HuH-7 (cell line): ENCODE results near the gene HOOK1.
"Not testable (repeated sequence)": the region's sequence is repeated elsewhere in the genome, so short reads cannot be mapped to it uniquely, and the experiment has no call there.

Source experiments
- DNase-seq: peaks from one replicate; pipeline ENCODE4 v3.0.0; 2011; ENCODE audit warnings: low spot score

Gene HOOK1

DNA sequence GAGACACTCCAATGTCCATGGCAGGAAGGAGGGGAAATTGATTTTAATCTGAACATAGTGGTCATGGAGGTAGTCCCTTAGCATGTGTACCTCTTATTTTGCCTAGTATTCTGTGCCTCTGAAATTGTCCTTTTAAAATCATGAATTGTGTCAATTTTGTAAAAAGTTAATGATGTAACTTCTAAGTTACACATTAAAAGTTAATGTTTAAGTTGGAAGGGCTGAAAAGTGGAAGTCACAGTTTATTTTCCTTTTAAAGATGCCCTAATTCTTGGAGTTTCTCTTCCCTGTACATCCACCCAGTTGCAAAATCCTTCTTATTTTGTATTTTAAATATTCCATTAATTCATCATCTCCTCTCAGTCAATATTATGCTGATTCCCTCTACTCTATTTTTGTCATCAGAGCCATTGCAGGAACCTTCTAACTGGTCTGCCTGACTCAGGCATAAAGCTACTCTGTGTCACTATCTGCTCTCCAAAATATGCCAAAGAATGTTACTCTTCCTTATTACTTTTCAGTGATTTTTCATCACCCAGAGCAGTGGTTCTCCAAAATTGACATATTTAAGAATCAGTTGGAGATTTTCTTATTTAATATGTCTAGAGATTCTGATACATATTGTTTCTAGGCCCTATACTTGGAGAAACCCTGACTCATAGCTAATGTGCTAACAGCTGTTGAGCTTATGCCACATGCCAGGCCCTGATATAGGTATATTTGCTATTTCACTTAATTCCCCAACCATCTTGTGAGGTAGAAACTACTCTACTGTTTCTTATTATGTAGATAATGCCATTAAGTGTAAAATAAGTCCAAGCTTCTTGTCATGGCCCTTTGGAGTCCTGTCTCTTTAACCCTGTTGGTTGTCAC, 5.1 kb downstream of the HOOK1 start:
- DNase-seq, result no peak

DNA sequence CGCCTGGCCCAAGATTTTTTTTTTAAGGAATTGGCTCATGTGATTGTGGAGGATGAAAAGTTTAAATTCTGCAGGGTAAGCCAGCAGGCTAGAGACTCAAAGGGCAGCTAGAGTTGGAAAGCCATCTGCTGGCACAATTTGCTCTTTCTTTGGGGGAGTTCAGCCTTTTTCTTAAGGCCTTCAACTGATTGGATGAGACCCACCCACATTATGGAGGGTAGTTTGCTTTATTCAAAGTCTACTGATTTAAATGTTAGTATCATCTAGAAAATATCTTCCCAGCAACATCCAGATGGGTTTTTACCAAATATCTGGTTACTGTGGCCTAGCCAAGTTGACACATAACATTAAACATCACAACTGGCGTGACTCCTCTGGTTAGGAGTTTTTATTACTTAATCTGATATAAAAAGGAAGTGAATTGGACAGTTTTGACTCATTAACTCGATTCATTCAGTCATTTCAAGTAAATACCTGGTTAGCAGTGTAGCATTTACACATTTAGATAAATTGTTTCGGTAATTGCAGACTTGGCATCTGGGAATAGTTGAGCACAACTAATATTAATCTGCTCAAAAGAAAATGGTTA, 12.4 kb downstream of the HOOK1 start:
- no peak for DNase-seq

DNA sequence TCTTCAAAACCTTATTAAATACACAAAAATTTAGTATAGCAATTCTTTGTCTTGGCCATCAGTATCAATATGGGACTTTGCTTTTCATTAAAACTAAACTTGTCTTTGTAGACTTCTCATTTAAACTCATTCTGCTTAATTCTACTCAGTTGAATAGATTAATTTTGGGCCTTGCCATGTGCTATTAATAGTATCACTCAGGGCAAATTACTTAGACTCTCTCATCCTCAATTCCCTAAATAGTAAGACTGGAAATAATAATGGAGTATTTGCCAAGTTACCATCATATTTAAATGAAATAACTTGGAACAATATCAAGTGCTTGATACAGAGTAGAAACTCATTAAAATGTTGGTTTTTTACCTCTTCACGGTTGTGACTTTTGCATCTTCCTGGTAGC, 13.4 kb downstream of the HOOK1 start:
- DNase-seq, result no peak

DNA sequence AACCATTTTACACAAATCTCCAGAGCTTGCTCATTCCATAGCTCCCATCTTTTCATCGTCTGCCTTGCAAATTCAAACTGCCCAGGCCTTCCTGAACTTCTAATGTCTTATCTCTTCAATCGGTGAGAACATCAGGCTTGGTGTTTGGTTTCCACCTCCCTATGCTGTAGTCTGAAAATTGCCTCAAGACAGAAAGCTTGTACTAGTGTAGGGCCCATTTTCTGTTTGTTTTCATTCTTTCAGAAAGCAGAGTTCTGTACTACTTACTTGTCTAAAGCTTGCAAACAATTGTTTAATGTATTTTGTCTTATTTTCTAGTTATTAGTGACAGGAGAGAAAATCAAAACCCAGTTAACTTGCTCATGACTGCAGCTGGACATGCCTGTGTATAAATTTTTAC, 16.8 kb downstream of the HOOK1 start:
- DNase-seq, result no peak

DNA sequence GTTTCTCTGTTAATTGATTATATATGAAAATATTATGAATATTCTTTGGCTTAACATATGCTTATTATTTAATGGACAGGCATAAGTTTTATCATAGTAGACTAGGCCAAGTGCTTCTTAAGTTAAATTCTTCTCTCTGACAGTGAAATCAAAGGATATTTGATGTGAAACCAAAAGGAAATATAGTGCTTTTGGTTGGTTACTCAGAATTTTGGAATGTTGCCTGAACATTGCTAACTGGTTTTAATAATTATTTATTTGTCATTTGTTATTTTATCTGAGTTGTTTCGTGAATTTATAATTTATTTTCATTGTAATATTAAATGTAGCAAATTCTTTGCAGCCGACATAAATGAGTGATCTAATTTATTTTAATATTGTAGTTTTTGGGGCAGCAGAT, 18.3 kb downstream of the HOOK1 start:
- no peak for DNase-seq

DNA sequence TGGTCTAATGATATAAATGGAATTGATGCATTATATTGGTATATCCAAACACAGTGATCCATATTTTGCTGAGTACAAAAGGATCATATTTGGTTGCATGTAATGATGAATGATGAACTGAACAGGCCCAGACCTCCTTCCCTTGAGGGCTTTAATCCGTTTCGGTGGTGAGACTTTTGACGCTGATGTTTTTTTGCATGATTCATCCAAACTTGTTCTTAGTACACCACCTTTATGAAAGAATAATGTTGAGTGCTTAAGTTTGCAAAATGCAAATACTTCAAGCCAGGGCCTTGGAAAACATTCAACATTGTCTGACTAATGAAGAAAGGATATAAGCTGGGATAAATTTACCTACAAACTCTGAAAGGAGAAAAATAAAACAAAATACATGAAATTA, 19.2 kb downstream of the HOOK1 start:
- no peak for DNase-seq

DNA sequence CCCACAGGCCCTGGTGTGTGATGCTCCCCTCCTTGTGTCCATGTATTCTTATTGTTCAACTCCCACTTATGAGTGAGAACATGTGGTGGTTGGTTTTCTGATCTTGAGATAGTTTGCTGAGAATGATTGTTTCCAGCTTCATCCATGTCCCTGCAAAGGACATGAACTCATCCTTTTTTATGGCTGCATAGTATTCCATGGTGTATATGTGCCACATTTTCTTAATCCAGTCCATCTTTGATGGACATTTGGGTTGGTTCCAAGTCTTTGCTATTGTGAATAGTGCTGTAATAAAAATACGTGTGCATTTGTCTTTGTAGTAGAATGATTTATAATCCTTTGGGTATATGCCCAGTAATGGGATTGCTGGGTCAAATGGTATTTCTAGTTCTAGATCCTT, 23.1 kb downstream of the HOOK1 start:
- not testable (repeated sequence) for DNase-seq

DNA sequence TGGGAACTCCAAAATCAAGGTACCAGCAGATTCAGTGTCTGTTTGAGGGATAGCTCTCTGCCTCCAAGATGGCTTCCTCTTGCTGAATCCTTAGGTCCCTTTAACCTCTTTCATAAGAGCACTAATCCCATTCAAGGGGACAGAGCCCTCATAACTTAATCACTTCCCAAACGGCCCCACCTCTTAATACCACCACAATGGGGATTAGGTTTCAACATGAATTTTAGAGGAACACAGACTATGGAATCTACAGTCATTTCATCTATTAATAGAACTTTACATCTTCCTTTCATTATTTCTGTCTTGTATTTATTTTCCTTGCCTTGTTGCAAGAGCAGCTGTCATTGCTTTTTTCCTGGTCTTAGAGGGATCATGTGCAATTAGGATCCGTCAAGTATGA, 30.3 kb downstream of the HOOK1 start:
- no peak for DNase-seq

DNA sequence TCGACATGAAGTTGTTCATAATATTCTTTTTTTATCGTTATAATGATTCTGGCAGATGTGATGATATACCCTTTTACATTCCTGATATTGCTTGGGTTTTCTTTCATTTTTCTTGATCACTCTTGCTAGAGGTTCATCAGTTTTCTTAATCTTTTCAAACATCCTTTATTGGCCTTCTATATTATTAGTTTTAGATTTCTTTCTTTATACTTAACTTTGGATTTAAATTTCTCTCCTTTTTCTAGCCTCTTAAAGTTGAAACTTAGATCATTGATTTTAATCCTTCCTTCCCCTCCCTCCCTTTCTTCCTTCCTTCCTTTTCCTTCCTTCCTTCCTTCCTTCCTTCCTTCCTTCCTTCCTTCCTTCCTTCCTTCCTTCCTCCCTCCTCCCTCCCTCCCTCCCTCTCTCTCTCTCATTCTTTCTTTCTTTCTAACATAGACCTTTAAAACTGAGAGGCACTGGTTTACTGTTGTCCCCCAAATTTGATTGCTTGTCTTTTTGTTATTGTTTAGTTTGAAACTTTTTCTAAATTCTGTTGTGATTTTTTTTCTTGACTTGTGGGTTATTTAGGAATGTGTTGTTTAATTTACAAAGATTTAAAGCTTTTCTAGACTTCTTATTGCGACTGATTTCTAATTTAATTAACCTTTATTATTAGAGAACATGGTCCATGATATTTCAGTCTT, 31.6 kb downstream of the HOOK1 start:
- DNase-seq, result no peak

DNA sequence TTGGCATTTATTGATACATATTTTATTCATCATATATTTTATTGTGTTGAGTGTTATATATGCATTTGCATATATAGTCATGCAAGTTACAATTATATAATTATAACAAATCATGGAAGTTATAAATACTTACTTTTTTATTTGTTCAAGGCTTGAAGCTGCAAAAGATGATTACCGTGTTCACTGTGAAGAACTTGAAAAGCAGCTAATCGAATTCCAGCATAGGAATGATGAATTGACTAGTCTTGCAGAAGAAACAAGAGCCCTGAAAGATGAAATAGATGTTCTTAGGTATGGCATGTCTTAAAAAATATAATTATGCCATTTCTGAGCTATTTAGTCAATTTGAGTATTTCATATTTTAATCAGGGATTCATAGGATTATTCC, 32.1 kb downstream of the HOOK1 start:
- no peak for DNase-seq

DNA sequence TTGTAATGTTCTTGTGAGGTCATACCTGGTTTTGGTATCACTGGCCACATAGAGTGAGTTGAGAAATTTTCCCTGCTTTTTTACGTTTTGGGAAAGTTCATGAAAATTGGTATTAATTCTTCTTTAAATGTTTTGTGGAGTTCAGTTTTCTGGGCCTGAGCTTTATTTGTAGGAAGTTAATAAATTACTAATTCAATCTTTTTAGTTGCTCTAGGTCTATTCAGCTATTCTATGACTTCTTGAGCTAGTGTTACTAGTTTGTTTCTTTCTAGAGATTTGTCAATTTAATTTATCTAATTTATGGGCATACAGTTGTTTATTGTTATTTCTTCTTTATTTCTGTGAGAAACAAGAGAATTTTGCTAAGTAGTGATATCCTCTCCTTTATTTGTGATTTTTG, 37.4 kb downstream of the HOOK1 start:
- no peak for DNase-seq

DNA sequence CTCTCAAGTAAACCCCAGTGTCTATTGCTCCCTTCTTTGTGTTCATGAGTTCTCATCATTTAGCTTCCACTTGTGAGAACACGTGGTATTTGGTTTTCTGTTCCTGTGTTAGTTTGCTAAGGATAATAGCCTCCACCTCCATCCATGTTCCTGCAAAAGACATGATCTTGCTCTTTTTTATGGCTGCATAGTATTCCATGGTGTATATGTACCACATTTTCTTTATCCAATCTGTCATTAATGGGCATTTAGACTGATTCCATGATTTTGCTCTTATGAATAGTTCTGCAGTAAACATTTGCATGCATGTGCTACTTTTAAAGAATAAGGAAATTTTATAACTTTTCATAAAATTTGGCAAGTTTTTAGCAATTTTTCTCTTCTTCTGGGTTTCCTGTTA, 40.5 kb downstream of the HOOK1 start:
- DNase-seq, result not testable (repeated sequence)

DNA sequence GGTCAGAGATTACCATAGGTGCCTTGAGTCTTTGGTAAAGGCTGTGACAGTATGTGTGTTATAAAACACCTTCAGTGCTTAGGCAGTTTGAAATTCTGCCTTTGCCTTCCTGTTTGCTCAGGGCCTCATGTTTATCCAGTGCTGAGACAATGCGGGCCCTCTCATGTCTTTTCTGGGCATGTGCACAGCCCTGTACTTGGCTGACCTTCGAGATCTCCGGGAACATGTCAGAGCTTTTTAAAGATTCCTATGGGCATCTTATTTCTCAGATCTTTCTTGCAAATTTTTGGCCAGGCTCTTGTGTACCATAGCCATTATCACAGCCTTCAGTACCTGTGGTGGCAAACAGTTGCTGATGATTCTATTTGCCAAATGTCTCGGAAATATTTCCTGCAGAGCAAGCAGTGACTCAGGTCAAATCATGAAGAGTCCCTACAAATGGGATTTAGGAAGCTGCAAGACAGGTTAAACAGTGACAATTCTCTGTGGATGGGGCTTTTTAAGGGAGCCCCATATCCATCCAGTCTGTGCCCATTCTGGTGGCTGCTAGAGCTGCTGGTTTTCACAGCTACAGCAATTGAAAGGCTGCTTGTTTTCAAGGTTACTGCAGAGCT, 42.1 kb downstream of the HOOK1 start:
- no peak for DNase-seq

DNA sequence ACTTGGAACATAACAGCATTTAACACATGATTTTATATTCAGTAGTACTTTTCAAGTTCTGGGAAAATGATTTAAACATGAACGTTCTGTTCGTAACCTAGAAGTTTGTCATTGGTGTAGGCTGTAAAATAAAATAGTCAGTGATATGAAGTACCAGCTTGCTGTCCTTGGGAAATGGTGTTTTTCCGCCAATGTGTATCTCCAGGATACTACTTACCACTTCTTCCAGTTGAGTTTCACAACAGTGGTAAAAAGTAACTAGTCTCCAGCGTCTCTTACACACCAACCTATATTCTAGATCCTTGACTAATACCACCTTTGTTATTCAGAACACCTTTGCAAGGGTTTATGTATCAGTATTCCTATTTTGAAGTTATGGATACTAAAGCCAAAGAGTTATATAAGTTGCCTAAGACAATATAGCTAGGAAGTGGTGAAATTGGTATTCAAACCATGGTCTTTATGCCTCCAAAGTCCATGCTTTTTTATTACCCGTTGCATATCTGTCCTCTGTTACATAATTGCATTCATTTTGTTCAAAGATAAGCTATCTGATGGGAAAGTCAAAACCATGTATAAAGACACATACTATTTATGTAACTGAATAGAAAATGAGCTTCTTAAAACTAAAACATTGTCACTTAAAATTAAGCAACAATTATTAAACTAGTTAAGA, 43.1 kb downstream of the HOOK1 start:
- no peak for DNase-seq

DNA sequence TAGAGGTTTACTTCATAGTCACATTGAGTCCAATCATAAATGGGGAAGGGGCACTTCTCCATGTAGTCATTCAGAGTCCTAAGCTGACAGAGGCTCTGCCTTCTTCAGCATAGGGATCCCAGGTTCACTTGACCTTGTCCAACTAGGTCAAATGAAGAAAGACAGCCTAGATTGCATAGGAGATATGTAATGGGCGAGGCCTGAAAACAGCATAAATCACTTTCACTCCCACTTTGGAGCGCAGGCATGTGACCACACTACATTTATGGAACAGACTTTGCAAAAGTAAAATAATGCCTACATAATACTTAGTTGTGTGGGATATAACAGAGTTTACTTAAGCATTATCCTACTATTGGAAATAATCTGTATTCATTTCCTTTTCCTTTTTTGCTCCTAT, 51.7 kb downstream of the HOOK1 start:
- no peak for DNase-seq

DNA sequence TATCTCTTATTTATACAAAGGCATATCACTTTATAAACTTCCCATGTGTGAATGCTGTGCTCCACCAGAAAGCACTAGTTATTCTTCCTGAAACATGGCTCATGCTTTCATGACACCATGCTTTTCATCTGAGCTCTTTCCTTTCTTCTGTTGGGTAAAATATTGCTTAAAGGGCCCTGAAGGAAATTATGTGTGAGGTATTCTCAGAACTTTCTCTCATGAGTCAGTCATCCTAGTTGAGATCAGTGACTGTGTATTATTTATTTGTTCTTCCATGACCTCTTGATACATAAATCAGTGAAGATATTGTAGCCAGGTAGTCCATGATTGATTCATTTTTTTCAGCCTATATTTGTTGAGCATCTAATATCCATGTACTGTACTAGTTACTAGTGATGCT, 57.0 kb downstream of the HOOK1 start:
- DNase-seq, result no peak

DNA sequence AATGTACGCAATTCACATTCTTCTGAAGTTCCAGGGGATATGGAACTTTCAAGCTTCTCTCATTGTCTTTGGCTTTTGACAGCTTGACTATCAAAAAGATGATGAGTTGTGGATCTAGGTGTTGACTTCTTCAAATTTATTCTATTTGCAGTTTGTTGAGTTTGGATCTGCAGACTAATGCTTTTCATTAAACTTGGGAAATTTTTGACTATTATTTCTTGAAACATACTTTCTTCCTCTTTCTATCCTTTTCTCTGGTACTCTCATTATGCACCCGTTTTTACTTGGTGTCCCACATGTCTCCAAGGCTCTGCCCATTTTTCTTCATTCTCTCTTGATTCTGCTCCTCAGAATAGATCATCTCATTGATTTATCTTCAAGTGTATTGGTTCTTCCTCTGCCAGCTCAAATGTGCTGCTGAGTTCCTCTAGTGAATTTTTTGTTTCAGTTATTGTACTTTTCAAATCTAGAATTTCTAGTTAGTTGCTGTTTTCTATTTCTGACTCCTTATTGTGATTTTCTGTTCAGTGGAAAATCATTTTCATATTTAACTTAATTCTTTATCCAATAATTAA, 62.4 kb downstream of the HOOK1 start:
- DNase-seq, result no peak

DNA sequence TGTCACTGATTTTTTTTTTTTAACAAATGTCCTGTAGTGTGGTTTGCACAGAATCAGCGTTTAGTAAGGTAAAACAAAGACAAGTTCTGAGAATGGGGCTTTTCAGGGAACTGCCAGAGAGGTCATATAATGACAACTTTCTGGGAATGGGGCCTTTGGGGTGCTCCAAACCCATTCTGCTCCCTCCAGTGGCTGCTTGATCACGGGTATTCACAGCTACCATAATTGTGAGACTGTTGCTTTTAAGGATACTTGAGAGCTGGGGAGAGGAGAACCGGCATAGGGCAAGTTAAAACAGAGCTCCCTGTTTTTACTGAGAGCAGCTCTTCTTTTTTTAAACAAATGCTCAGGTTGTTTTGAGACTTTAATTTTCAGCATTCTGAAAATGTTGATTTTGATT, 63.6 kb downstream of the HOOK1 start:
- DNase-seq, result no peak

DNA sequence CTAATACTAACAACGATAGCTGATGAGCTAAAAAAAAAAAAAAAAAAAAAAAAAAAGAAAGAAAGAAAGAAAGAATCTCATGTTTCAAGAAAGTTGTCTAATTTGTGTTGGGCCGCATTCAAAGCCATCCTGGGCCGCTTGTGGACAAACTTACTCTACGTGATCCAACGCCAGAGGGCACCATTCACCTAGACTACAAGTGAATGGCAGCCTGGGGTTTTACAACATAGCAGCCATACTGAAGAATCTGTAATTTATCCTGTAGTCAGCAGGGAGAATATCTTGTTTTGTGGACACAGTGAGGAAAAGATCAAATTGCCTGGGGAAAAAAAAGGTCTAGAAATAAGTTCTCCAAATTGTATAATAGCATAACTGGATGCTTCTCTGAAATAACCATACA, 64.8 kb downstream of the HOOK1 start:
- peak; percentile 43 for DNase-seq

DNA sequence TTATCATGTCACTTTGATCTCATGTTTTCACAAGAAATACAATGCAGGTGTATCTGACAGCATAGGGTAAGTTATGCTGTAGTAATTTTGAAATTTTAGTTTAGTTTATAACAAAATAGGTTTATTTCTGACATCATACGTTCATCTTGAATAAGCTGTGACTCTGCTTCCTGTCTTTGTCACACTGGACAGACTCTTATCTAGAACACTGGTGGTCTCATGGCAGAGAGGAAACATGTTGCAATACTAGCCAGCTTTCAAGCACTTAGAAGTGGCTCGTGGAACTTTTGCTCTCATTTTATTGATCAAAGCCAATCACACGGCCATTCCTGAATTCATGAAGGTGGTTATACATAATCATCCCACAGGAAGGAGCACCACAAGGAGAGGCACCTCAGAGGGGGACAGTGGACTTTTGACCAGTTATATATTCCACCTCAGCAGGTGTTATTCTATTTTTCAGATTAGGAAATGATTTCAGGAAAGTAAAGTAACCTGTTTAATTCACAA, 65.3 kb downstream of the HOOK1 start:
- DNase-seq, result no peak

DNA sequence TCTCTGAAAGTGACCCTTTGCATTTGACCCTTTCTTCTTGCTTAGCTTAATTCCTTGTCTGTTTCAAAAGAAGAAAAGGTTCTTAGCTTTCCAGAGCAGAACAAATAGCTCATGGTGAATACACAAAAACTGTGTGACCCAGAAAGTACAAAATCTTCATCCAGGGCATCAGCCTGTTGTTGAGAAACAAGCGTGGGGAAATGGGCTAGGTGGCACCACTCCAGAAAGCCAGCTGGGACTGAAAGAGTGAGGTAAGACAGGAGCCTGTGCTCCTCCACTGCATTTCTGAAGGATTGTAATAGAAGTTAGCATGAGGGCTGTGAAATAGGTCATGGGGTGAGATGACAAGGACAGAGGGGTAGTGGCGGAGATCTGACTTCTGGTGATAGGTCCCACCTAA, 66.0 kb downstream of the HOOK1 start:
- no peak for DNase-seq
